Measurements from ENCODE around the gene RNASE8. TPM values are rescaled to one million over a fixed set of nuclear protein-coding genes. Genes with fewer than 3 reads are reported as not detected.

RNASE8 gene
- polyA plus RNA-seq, 1 donor from 2014 or later: not detected

DNA sequence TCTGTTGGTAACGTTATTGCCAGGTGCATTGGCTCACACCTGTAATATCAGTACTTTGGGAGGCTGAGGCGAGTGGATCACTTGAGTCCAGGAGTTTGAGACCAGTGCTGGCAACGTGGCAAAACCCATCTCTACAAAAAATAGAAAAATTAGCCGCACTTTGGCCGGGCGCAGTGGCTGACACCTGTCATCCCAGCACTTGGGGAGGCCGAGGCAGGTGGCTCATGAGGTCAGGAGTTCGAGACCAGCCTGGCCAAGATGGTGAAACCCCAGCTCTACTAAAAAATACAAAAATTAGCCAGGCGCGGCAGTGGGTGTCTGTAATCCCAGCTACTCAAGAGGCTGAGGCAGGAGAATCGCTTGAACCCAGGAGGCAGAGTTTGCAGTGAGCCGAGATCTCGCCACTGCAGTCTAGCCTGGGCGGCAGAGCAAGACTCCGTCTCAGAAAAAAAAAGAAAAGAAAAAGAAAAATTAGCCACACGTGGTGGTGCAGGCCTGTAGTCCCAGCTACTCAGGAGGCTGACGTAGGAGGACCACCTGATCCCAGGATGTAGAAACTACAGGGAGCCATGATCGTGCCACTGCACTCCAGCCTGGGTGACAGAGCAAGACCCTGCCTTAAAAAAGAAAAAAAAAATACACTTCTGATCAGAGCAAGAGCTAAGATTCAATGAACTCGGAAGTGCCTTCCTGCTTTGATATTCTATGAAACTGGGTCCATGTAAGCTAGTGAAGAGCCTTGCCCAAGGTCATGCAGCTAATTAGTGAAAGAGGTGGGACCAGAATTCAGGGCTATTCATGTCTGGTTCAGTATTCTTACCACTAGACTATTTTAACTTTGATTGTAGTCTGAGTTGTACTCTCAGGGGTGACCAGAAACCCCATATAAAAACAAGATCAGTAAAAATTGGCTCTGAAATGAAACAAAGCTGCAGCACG lies 4.2 kb upstream of the RNASE8 start:
- Histone ChIP-seq H3K27ac (ENCODE audit: low read length) (no peak overlapping the region), H3K27me3 (ENCODE audit: insufficient read depth, low read depth, low read length) (no peaks in the 10 kb centered on the region), H3K36me3 (ENCODE audit: insufficient read depth, low read length) (no peaks in the 10 kb centered on the region), H3K4me2 (ENCODE audit: low read length) (no peak overlapping the region), H3F3A (ENCODE audit: insufficient read depth, low read length, poor library complexity, severe bottlenecking) (no peaks in the 10 kb centered on the region), H3K79me2 (replicated peaks; ENCODE audit: insufficient read depth, low read length) (no peaks in the 10 kb centered on the region), H4K20me1 (ENCODE audit: insufficient read depth) (no peaks in the 10 kb centered on the region), H2AFZ (ENCODE audit: low read depth, low read length) (no peak overlapping the region), H3K4me3 (ENCODE audit: low read length) (no peak overlapping the region), H3K9me2 (ENCODE audit: insufficient read depth, low read length) (no peaks in the 10 kb centered on the region), H3K9me3 (ENCODE audit: low read length) (no peaks in the 10 kb centered on the region), H3K9ac (ENCODE audit: low read length) (no peak overlapping the region)
- no peak for TF ChIP-seq POLR2AphosphoS5 (IDR thresholded peaks at IDR 0.05)
- TF ChIP-seq EZH2 (IDR thresholded peaks at IDR 0.05; ENCODE audit: borderline replicate concordance, insufficient read depth, low read length, poor library complexity, severe bottlenecking): no peak
- TF ChIP-seq CTCF (IDR thresholded peaks at IDR 0.05; ENCODE audit: poor library complexity, severe bottlenecking): no peak
- no peak for TF ChIP-seq RAD21 (conservative IDR thresholded peaks at IDR 0.05)
- TF ChIP-seq TAF1 (IDR thresholded peaks at IDR 0.05; ENCODE audit: low read depth): no peak
- TF ChIP-seq SMC3 (conservative IDR thresholded peaks at IDR 0.05; ENCODE audit: poor library complexity): no peak

DNA sequence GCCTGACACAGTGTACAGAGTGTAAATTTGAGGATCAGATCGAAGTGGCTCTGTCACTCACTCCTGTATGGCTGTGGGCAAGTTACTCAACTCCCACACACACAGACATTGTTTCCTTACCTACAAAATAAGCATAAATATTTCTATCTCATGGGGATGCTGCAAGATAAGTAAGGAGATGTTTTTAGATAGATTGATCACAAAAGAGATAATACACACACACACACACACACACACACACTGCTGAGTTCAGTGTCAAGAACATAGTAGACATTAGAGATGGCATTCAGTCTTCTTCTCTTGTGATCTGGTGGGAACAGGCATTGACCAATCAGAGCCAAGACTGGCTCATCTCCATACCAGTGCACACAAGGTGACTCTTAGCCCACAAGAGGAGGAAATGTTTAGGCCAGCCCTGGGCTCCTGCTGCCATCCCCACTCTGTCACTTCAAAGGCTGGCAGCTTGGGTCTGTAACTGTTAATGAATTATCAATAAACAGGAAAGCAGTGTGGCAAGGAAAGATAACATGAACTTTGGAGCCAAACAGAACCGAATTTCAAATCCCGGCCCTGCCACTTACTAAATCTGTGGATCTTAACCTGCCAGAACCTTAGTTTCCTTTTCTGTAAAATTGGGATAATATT lies 3.4 kb upstream of the RNASE8 start:
- Histone ChIP-seq H3K36me3 (ENCODE audit: insufficient read depth, low read length) (no peaks in the 10 kb centered on the region), H3K9me2 (ENCODE audit: insufficient read depth, low read length) (no peaks in the 10 kb centered on the region), H3K27me3 (ENCODE audit: insufficient read depth, low read depth, low read length) (no peaks in the 10 kb centered on the region), H3K4me3 (ENCODE audit: low read length) (no peak overlapping the region), H2AFZ (ENCODE audit: low read depth, low read length) (no peak overlapping the region), H3K9me3 (ENCODE audit: low read length) (no peaks in the 10 kb centered on the region), H3F3A (ENCODE audit: insufficient read depth, low read length, poor library complexity, severe bottlenecking) (no peaks in the 10 kb centered on the region), H3K9ac (ENCODE audit: low read length) (no peak overlapping the region), H3K27ac (ENCODE audit: low read length) (no peak overlapping the region), H4K20me1 (ENCODE audit: insufficient read depth) (no peaks in the 10 kb centered on the region), H3K4me2 (ENCODE audit: low read length) (no peak overlapping the region), H3K79me2 (replicated peaks; ENCODE audit: insufficient read depth, low read length) (no peaks in the 10 kb centered on the region)
- TF ChIP-seq, protein P1, sequence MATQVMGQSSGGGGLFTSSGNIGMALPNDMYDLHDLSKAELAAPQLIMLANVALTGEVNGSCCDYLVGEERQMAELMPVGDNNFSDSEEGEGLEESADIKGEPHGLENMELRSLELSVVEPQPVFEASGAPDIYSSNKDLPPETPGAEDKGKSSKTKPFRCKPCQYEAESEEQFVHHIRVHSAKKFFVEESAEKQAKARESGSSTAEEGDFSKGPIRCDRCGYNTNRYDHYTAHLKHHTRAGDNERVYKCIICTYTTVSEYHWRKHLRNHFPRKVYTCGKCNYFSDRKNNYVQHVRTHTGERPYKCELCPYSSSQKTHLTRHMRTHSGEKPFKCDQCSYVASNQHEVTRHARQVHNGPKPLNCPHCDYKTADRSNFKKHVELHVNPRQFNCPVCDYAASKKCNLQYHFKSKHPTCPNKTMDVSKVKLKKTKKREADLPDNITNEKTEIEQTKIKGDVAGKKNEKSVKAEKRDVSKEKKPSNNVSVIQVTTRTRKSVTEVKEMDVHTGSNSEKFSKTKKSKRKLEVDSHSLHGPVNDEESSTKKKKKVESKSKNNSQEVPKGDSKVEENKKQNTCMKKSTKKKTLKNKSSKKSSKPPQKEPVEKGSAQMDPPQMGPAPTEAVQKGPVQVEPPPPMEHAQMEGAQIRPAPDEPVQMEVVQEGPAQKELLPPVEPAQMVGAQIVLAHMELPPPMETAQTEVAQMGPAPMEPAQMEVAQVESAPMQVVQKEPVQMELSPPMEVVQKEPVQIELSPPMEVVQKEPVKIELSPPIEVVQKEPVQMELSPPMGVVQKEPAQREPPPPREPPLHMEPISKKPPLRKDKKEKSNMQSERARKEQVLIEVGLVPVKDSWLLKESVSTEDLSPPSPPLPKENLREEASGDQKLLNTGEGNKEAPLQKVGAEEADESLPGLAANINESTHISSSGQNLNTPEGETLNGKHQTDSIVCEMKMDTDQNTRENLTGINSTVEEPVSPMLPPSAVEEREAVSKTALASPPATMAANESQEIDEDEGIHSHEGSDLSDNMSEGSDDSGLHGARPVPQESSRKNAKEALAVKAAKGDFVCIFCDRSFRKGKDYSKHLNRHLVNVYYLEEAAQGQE (IDR thresholded peaks at IDR 0.05; ENCODE audit: borderline replicate concordance): no peak
- TF ChIP-seq TAF1 (IDR thresholded peaks at IDR 0.05; ENCODE audit: low read depth) (no peak), EP300 (conservative IDR thresholded peaks at IDR 0.05; ENCODE audit: poor library complexity, severe bottlenecking) (no peak)
